Measurements from ENCODE around the gene FOXJ3.

Gene FOXJ3

GRCh38 chr1:42183210-42183956 is 151.7 kb downstream of the FOXJ3 start:
- DNase-seq, result no peak

- DNase-seq, result no peak
Measured at GRCh38 chr1:42181687-42182086, 153.3 kb downstream of the FOXJ3 start.

- no peak for DNase-seq
Measured at GRCh38 chr1:42179900-42180329, 155.1 kb downstream of the FOXJ3 start.

- DNase-seq, result peak; percentile 15
Measured at GRCh38 chr1:42179275-42179674, 155.8 kb downstream of the FOXJ3 start.

- DNase-seq, result no peak
Measured at GRCh38 chr1:42178249-42178648, 156.8 kb downstream of the FOXJ3 start.

GRCh38 chr1:42177541-42177981 is 157.5 kb downstream of the FOXJ3 start:
- peak; percentile 92 for DNase-seq

- DNase-seq, result peak; percentile 55
Measured at GRCh38 chr1:42176902-42177519, 158.0 kb downstream of the FOXJ3 start.

GRCh38 chr1:42175314-42176054 is 159.6 kb downstream of the FOXJ3 start:
- no peak for DNase-seq

- no peak for DNase-seq
Measured at GRCh38 chr1:42173961-42174735, 160.9 kb downstream of the FOXJ3 start.

- peak; percentile 79 for DNase-seq
Measured at GRCh38 chr1:42173155-42173933, 161.7 kb downstream of the FOXJ3 start.

GRCh38 chr1:42172381-42173133 is 162.5 kb downstream of the FOXJ3 start:
- DNase-seq, result no peak

- no peak for DNase-seq
Measured at GRCh38 chr1:42171679-42172266, 163.3 kb downstream of the FOXJ3 start.

- peak; percentile 24 for DNase-seq
Measured at GRCh38 chr1:42170779-42171621, 164.0 kb downstream of the FOXJ3 start.

- DNase-seq, result peak; percentile 92
Measured at GRCh38 chr1:42168763-42169162, 166.3 kb downstream of the FOXJ3 start.

- DNase-seq, result no peak
Measured at GRCh38 chr1:42168391-42168670, 166.7 kb downstream of the FOXJ3 start.

GRCh38 chr1:42167611-42168390 is 167.2 kb downstream of the FOXJ3 start:
- DNase-seq, result no peak

- peak; percentile 90 for DNase-seq
Measured at GRCh38 chr1:42165511-42166210, 169.4 kb downstream of the FOXJ3 start.

GRCh38 chr1:42164551-42165420 is 170.2 kb downstream of the FOXJ3 start, which contains the start of gene GUCA2A:
Gene GUCA2A, minus strand, starts transcription at chr1:42164745. Its CDS starts 33 bp downstream, at chr1:42164712.
- no peak for DNase-seq
